CD4-positive, alpha-beta T cell treated with Interleukin-15 for 4 hours (primary cell): Measurements from ENCODE around the gene ABHD2.

Source experiments
- DNase-seq: peaks from one replicate; pipeline ENCODE4 v3.0.0-alpha.2; 2020; ENCODE audit warnings: low spot score

Gene ABHD2

DNA sequence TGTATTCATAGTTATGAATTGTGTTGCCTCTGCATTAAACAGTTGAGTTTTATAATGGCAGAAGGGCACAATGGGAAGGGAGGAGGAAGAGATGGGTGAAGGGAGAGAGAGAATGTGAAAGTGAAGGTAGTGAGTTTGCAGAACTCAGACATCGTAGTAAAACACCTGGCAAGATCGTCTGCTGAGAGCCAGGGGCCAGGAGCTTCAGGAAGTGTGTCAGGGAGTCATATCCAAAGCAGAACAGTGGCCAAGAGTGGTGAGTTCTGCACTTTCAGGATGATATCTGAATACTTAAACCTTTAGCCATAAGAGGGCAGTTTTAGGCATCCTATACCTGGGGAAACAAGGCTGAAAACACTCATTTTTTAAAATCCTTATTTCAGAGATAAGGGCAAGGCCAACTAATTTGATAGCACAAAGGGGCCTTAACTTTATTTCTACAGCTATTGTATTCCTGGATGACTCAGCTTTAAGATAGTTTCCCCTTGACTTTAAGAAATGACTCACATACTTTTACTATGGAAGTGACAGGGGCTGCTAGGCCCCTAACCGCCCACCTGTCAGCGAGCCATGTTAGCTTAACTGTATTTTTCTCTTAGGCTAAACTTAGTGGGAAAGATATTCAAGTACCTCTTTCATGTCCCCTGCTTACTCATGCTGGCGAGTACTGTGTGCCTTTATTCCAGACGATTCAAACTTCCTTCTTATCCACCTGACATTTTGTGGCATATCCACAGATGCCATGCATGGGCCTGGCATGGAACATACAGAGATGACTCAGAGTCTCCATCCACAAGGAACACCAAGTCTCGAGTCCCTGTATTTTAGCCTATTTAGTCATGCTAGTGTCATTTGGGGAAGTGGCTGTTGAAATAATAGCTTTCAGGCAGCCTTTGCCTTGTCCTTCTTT, 79.3 kb downstream of the ABHD2 start:
- no peak for DNase-seq

- DNase-seq, result no peak
These were observed 80.1 kb downstream of the ABHD2 start for GRCh38 chr15:89168316-89168833.

DNA sequence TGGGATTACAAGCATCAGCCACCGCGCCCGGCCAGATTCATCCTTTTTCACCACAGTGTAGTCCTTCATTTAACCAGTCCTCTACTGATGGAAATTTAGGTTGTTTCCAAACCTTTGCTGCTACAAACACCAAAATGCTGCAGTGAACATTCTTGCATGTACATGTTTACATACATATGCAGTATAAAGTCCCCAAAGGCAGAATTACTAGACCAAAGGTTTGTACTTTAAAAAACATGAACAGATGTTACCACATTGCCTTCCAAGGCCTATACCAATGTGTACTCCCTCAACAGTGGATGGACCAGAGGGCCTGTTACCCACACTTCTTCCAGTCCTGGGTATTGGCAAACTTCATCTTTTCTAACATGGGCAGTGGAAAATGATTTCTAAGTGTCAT, 82.1 kb downstream of the ABHD2 start:
- DNase-seq, result no peak

GRCh38 chr15:89171136-89172072, 83.1 kb downstream of the ABHD2 start:
- peak; percentile 30 for DNase-seq

- DNase-seq, result no peak
These were observed 84.7 kb downstream of the ABHD2 start for GRCh38 chr15:89172921-89173320.

GRCh38 chr15:89174476-89174875, 86.2 kb downstream of the ABHD2 start:
- no peak for DNase-seq

GRCh38 chr15:89175617-89176191, 87.4 kb downstream of the ABHD2 start:
- no peak for DNase-seq

DNA sequence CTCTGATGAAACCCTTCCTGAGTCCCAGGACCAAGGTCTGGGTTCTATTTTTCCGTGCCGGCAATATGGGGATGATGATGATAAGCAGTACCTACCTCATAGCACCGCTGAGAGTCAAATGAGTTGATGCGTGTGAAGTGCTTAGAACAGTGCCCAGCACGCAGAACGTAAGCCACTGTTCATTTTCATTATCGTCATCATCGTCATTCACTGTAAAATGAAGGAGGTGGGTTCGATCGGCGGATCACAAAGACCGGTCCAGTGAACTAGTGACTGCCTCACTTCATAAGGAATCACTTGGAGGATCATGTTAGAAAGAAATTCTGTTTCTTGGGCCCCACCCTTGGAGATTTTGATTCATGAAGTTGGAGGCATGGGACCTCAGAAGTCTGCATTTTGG, 88.9 kb downstream of the ABHD2 start:
- DNase-seq, result no peak

DNA sequence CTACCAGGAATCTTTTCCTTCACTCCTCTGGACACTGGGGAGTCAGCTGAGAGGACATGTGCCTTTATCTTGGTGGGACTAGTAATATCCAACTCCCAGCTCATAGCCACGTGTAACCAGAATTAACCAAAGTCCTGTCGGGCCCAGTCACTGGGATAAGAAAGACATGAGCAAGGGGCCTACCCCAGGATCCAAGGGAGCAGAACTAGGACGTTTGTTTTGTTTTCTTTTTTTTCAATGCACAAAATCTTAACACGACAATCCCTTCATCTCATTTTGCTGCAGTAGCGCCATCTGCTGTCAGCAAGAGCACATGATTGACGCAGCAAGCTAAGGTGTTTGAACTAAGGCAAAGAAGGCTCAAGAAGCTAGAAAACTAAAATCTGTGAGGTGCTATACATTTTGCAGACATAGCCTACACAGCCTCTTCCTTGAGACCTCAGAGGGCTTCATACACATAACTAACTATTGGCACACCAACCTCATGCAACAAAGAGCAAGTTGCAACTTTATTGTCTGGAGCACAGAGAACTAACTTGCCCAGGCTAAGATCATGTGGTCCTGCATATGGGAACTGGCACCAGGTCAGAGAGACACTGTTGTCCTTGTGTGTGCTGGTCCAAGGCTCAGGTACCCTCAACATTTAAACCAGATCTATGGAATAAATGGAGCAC, 89.5 kb downstream of the ABHD2 start:
- peak; percentile 66 for DNase-seq

GRCh38 chr15:89178307-89178977, 90.2 kb downstream of the ABHD2 start:
- DNase-seq, result no peak

GRCh38 chr15:89179966-89180875, 92.0 kb downstream of the ABHD2 start:
- DNase-seq, result no peak

GRCh38 chr15:89184357-89184756, 96.1 kb downstream of the ABHD2 start:
- DNase-seq, result no peak

- DNase-seq, result no peak
These were observed 96.8 kb downstream of the ABHD2 start for GRCh38 chr15:89184886-89185526.

GRCh38 chr15:89186803-89187202, 98.5 kb downstream of the ABHD2 start:
- DNase-seq, result no peak

DNA sequence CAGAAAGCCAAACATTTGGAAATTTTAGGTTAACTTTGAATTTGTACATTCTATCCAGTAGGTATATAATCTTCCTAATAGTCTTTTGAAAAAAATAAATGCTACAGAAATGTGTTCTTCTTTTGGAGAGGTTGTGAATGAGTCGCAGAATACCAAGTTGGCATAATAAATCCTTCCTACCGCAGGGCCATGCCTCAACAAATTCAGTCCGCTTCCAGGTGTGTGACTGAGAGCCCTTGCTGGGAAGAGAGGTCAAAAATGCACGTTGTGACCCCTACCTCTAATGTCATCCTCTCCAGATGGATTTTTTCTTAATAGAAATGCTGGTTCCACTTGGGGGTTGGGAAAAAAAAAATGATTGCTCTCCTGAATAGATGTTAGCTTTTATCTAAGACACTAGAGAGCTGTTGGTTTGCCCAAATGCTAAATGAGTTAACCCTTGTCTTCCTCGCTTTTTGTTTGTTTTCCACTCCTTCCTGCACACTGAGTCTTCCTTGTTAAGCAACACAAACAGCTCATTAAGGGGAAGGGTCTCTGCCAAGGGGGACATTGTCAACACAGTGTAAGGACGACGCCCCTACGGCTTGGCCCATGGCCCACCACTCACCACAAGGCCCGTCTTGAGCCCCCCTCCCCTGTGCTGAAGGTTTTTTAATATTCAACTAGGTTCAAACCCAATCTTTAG, 99.2 kb downstream of the ABHD2 start:
- DNase-seq, result no peak

- DNase-seq, result no peak
These were observed 99.8 kb downstream of the ABHD2 start for GRCh38 chr15:89187986-89188514.

DNA sequence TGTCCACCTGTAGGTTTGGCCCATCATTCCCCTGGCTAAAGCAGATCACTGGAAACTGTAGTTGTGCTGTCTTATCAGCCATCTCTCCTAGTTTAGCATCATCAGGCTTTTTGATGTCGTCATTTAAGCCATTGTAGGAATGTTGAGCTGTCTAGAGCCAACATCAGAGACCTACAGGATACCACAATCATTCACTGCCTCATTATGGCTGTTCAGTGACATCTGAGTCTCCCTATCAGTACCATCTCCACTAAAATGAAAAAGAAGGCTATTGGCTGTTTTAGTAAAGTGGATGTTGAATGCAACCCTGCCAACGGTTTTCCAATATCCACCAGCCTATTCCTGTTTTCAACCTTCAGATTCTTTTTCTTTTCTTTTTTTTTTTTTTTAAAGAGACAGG, 103.9 kb downstream of the ABHD2 start:
- no peak for DNase-seq

- DNase-seq, result no peak
These were observed 104.5 kb downstream of the ABHD2 start for GRCh38 chr15:89192766-89193165.

DNA sequence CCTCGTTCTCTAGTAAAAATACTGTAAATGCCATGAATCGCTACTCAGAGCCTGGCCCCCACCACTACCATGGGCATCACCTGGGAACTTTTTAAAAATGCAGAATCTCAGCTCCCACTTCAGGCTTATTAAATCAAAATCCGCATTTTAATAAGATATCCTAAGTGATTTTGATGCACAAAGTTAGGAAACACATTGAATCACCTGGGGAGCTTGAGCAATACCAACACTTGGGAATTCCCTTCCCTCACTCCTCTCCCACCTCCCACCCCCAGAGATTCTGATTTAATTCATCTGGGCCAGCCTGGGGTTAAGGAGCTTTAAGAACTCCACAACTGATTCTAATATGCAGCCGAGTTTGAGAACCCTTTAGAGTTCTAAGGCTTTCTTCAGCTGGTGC, 106.4 kb downstream of the ABHD2 start:
- no peak for DNase-seq
